HCT116 (cell line): ENCODE results near the gene SEC14L1. TPM values are rescaled to one million over a fixed set of nuclear protein-coding genes. Genes with fewer than 3 reads are reported as not detected.

Source experiments
- ATAC-seq: fragments of 200-7000 bp; cut with Tn5 transposase; 2 replicates; pipeline ENCODE4 v1.9.1; 2020; ENCODE audit warnings: mild to moderate bottlenecking, moderate library complexity
- BruUV-seq: library from RNA; stranded (reverse); fragments of 400-500 nt; replicated peaks from 2 replicates; lab custom pipeline; 2021; lab: Mats Ljungman, UMichigan
- CTCF ChIA-PET: fragments of 300-600 bp; sonication (Branson Sonifier 250); formaldehyde crosslinking; loops from one replicate; lab custom pipeline; 2021; ENCODE audit warnings: antibody characterized with exemption; lab: Charles Lee
- POLR2A ChIA-PET: fragments of 300-600, 350-600 bp; sonication (Branson Sonifier 250); formaldehyde crosslinking; loops from one replicate; lab custom pipeline; 2021; ENCODE audit warnings: antibody characterized with exemption; lab: Charles Lee
- RAD21 ChIA-PET, 2 experiments: fragments of 300-600 bp; sonication (Branson Sonifier 250); formaldehyde crosslinking; loops; one replicate each; lab custom pipeline; 2023; ENCODE audit warnings: low total read pairs in 2 of 2; ENCODE audit not compliant: uncharacterized antibody in 2 of 2, unreplicated experiment in 2 of 2, low non-redundant PET in 1 of 2; lab: Charles Lee
- DNase-seq: peaks from one replicate; pipeline ENCODE4 v3.0.0-alpha.2; 2010; ENCODE audit warnings: low read depth, low spot score
- H2AFZ ChIP-seq: fragments of 200-600 bp; shearing (Covaris generic), sonication (generic); 2 replicates; pipeline ENCODE4 v1.6.1; 2017; ENCODE audit warnings: low read depth, mixed run types, mixed read lengths, antibody characterized with exemption, low read length; ENCODE audit not compliant: poor library complexity, severe bottlenecking
- H3K27ac ChIP-seq: 2 replicates; pipeline ENCODE4 v1.5.1; 2012; ENCODE audit warnings: low read depth, low read length
- H3K27me3 ChIP-seq: fragments of 200-600 bp; sonication (generic); 2 replicates; pipeline ENCODE4 v1.6.1; 2016; ENCODE audit warnings: mixed run types, low read length, mixed read lengths; ENCODE audit not compliant: insufficient read depth
- H3K36me3 ChIP-seq, 2 experiments: fragments of 200-500 bp in 1 of 2; fragments of 200-600 bp in 1 of 2; sonication (Bioruptor generic) in 1 of 2; sonication (generic) in 1 of 2; 2 replicates each; pipeline versions ENCODE4 v1.5.1 to v1.6.1; 2014 to 2016; ENCODE audit warnings: low read length in 2 of 2, inconsistent platforms in 1 of 2, mixed read lengths in 1 of 2, mixed run types in 1 of 2; ENCODE audit not compliant: insufficient read depth in 2 of 2, control insufficient read depth in 1 of 2
- H3K4me1 ChIP-seq, 2 experiments: fragments of 200-600 bp in 1 of 2; sonication (generic) in 1 of 2; 2 replicates each; pipeline versions ENCODE4 v1.5.1 to v1.6.1; 2012 to 2017; ENCODE audit warnings: low read length in 2 of 2, inconsistent platforms in 1 of 2, mild to moderate bottlenecking in 1 of 2, mixed read lengths in 1 of 2, mixed run types in 1 of 2, moderate library complexity in 1 of 2; ENCODE audit not compliant: insufficient read depth in 2 of 2, control insufficient read depth in 1 of 2
- H3K4me2 ChIP-seq: fragments of 200-600 bp; sonication (generic); 2 replicates; pipeline ENCODE4 v1.6.1; 2017; ENCODE audit warnings: mixed run types, low read length, mixed read lengths
- H3K4me3 ChIP-seq, 2 experiments: fragments of 200-600 bp in 1 of 2; sonication (generic) in 1 of 2; replicated peaks in 1 of 2; 2 replicates each; pipeline ENCODE4 v1.5.1; 2011 to 2016; ENCODE audit warnings: low read length in 2 of 2, control low read depth in 1 of 2, low read depth in 1 of 2, mild to moderate bottlenecking in 1 of 2, mixed read lengths in 1 of 2, mixed run types in 1 of 2
- H3K79me2 ChIP-seq: fragments of 200-600 bp; sonication (generic); 2 replicates; pipeline ENCODE4 v1.6.1; 2017; ENCODE audit warnings: mild to moderate bottlenecking, mixed run types, low read length, moderate library complexity, mixed read lengths; ENCODE audit not compliant: insufficient read depth
- H3K9ac ChIP-seq: fragments of 200-600 bp; sonication (generic); 2 replicates; pipeline ENCODE4 v1.6.1; 2016; ENCODE audit warnings: low read length, mixed read lengths
- H3K9me2 ChIP-seq: fragments of 200-600 bp; sonication (generic), shearing (Covaris generic); 2 replicates; pipeline ENCODE4 v1.6.1; 2017; ENCODE audit warnings: mixed run types, mild to moderate bottlenecking, moderate library complexity; ENCODE audit not compliant: insufficient read depth
- H3K9me3 ChIP-seq, 2 experiments: fragments of 200-500 bp in 1 of 2; fragments of 200-600 bp in 1 of 2; sonication (Bioruptor generic) in 1 of 2; sonication (generic) in 1 of 2; 2 replicates each; pipeline ENCODE4 v1.6.1; 2014 to 2017; ENCODE audit warnings: low read length in 2 of 2, mixed read lengths in 2 of 2, inconsistent platforms in 1 of 2, low read depth in 1 of 2, mild to moderate bottlenecking in 1 of 2, mixed run types in 1 of 2, moderate library complexity in 1 of 2; ENCODE audit not compliant: control insufficient read depth in 1 of 2, insufficient read depth in 1 of 2
- H4K20me1 ChIP-seq: fragments of 200-600 bp; sonication (generic), shearing (Covaris generic); 2 replicates; pipeline ENCODE4 v1.6.1; 2017; ENCODE audit warnings: mixed run types, mild to moderate bottlenecking, moderate library complexity; ENCODE audit not compliant: insufficient read depth
- CEBPB ChIP-seq: IDR thresholded peaks from 2 replicates; pipeline ENCODE4 v1.6.1; 2012; ENCODE audit warnings: low read depth
- EGR1 ChIP-seq: IDR thresholded peaks from 2 replicates; pipeline ENCODE4 v1.6.1; 2012; ENCODE audit warnings: low read depth
- ELF1 ChIP-seq: IDR thresholded peaks from 2 replicates; pipeline ENCODE4 v1.6.1; 2012; ENCODE audit warnings: low read depth, borderline replicate concordance
- EZH2 ChIP-seq: fragments of 200-600 bp; sonication (generic); IDR thresholded peaks from 2 replicates; pipeline ENCODE4 v1.6.1; 2017; ENCODE audit warnings: antibody characterized with exemption, mixed run types
- EZH2phosphoT487 ChIP-seq: fragments of 200-600 bp; IDR thresholded peaks from 2 replicates; pipeline ENCODE4 v1.6.1; 2018; ENCODE audit warnings: antibody characterized with exemption, borderline replicate concordance
- FOSL1 ChIP-seq: IDR thresholded peaks from 2 replicates; pipeline ENCODE4 v1.6.1; 2012; ENCODE audit warnings: low read depth
- JUND ChIP-seq: IDR thresholded peaks from 2 replicates; pipeline ENCODE4 v1.6.1; 2012
- POLR2A ChIP-seq: IDR thresholded peaks from 2 replicates; pipeline ENCODE4 v1.7.0; 2011; ENCODE audit warnings: borderline replicate concordance; ENCODE audit not compliant: insufficient read depth, insufficient read length; ENCODE audit errors: extremely low read depth
- POLR2AphosphoS5 ChIP-seq: IDR thresholded peaks from 2 replicates; pipeline ENCODE4 v1.6.1; 2011; ENCODE audit warnings: mild to moderate bottlenecking, low read depth, low read length, moderate library complexity
- SIN3A ChIP-seq: IDR thresholded peaks from 2 replicates; pipeline ENCODE4 v1.6.1; 2012; ENCODE audit warnings: low read depth
- SRF ChIP-seq: IDR thresholded peaks from 2 replicates; pipeline ENCODE4 v1.6.1; 2012; ENCODE audit warnings: low read depth
- intact Hi-C: fragments of 100-400 bp; cut with micrococcal nuclease; formaldehyde crosslinking; loops from 2 replicates; pipeline ENCODE4 v1.10.0; 2022
- total RNA-seq: library from RNA; stranded (reverse); gene quantifications from one replicate; pipeline ENCODE4 v1.2.1, GENCODE V29; 2021; ENCODE audit not compliant: unreplicated experiment
- TF ChIP-seq, protein P1 (sequence below): IDR thresholded peaks from 2 replicates; pipeline ENCODE4 v1.6.1; 2012; ENCODE audit warnings: low read depth
- TF ChIP-seq, protein P2 (sequence below): IDR thresholded peaks from 2 replicates; pipeline ENCODE4 v1.6.1; 2012
- TF ChIP-seq, protein P3 (sequence below), 3 experiments: fragments of 200-600 bp in 1 of 3; sonication (generic) in 1 of 3; IDR thresholded peaks in 2 of 3; conservative IDR thresholded peaks in 1 of 3; 2 replicates each; pipeline ENCODE4 v1.5.1; 2012 to 2017; ENCODE audit warnings: low read depth in 2 of 3, low read length in 2 of 3, antibody characterized with exemption in 1 of 3, borderline replicate concordance in 1 of 3, control low read depth in 1 of 3, mild to moderate bottlenecking in 1 of 3, mixed read lengths in 1 of 3, mixed run types in 1 of 3, moderate library complexity in 1 of 3; ENCODE audit not compliant: insufficient read depth in 1 of 3
- TF ChIP-seq, protein P4 (sequence below): IDR thresholded peaks from 2 replicates; pipeline ENCODE4 v1.6.1; 2011; ENCODE audit warnings: mild to moderate bottlenecking, low read length, moderate library complexity; ENCODE audit not compliant: insufficient replicate concordance; ENCODE audit errors: extremely low read depth
- TF ChIP-seq, protein P5 (sequence below): IDR thresholded peaks from 2 replicates; pipeline ENCODE4 v1.6.1; 2012

The SEC14L1 gene
- total RNA-seq, 1 experiment from 2014 or later = 59.7 TPM

DNA sequence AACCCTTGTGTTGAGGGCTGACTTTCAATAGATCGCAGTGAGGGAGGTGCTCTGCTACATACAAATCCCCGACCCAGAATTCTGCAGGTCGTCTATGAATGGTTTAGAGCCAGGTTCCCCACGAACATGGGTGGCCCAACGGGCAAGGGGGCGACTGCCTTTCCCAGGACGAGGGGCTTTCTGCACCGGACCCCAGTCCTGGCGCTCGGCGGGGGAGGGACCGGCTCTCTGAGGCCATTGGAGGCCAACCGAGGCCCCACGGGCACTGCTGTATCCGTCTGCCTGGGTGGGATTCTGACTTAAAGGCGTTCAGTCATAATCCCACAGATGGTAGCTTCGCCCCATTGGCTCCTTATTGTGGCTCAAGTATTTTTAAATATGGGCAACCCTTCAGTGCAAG lies 21.2 kb downstream of the SEC14L1 start:
- Histone ChIP-seq H3K79me2 (peaks cover 23% of the 10 kb centered on the region), H3K27me3 (no peaks in the 10 kb centered on the region), H2AFZ (no peak overlapping the region), H3K36me3 (no peaks in the 10 kb centered on the region; a peak in 1 of 4 replicates), H3K27ac (no peak overlapping the region), H3K9me2 (no peaks in the 10 kb centered on the region), H3K4me1 (no peaks in the 10 kb centered on the region), H4K20me1 (no peaks in the 10 kb centered on the region), H3K4me2 (no peak overlapping the region), H3K9me3 (peaks cover 6 to 11% of the 10 kb centered on the region in 2 experiments; a peak in 2 of 4 replicates), H3K4me3 (no peak overlapping the region), H3K9ac (no peak overlapping the region)
- intact Hi-C loops = no loop called here
- no peak for TF ChIP-seq POLR2A
- TF ChIP-seq, protein P1, sequence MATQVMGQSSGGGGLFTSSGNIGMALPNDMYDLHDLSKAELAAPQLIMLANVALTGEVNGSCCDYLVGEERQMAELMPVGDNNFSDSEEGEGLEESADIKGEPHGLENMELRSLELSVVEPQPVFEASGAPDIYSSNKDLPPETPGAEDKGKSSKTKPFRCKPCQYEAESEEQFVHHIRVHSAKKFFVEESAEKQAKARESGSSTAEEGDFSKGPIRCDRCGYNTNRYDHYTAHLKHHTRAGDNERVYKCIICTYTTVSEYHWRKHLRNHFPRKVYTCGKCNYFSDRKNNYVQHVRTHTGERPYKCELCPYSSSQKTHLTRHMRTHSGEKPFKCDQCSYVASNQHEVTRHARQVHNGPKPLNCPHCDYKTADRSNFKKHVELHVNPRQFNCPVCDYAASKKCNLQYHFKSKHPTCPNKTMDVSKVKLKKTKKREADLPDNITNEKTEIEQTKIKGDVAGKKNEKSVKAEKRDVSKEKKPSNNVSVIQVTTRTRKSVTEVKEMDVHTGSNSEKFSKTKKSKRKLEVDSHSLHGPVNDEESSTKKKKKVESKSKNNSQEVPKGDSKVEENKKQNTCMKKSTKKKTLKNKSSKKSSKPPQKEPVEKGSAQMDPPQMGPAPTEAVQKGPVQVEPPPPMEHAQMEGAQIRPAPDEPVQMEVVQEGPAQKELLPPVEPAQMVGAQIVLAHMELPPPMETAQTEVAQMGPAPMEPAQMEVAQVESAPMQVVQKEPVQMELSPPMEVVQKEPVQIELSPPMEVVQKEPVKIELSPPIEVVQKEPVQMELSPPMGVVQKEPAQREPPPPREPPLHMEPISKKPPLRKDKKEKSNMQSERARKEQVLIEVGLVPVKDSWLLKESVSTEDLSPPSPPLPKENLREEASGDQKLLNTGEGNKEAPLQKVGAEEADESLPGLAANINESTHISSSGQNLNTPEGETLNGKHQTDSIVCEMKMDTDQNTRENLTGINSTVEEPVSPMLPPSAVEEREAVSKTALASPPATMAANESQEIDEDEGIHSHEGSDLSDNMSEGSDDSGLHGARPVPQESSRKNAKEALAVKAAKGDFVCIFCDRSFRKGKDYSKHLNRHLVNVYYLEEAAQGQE = no peak
- TF ChIP-seq JUND = no peak
- no peak for TF ChIP-seq ELF1
- TF ChIP-seq, protein P2, sequence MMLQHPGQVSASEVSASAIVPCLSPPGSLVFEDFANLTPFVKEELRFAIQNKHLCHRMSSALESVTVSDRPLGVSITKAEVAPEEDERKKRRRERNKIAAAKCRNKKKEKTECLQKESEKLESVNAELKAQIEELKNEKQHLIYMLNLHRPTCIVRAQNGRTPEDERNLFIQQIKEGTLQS = no peak
- no peak for TF ChIP-seq SIN3A
- no peak for TF ChIP-seq CEBPB
- no peak for TF ChIP-seq EZH2phosphoT487
- TF ChIP-seq POLR2AphosphoS5 = no peak
- no peak for TF ChIP-seq EZH2
- TF ChIP-seq, protein P3, sequence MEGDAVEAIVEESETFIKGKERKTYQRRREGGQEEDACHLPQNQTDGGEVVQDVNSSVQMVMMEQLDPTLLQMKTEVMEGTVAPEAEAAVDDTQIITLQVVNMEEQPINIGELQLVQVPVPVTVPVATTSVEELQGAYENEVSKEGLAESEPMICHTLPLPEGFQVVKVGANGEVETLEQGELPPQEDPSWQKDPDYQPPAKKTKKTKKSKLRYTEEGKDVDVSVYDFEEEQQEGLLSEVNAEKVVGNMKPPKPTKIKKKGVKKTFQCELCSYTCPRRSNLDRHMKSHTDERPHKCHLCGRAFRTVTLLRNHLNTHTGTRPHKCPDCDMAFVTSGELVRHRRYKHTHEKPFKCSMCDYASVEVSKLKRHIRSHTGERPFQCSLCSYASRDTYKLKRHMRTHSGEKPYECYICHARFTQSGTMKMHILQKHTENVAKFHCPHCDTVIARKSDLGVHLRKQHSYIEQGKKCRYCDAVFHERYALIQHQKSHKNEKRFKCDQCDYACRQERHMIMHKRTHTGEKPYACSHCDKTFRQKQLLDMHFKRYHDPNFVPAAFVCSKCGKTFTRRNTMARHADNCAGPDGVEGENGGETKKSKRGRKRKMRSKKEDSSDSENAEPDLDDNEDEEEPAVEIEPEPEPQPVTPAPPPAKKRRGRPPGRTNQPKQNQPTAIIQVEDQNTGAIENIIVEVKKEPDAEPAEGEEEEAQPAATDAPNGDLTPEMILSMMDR (IDR thresholded peaks at IDR 0.05 in 2 of 3, conservative IDR thresholded peaks at IDR 0.05 in 1 of 3; ENCODE audit: borderline replicate concordance in 1 of 3, insufficient read depth in 1 of 3, low read depth in 2 of 3, low read length in 2 of 3) = no peak
- TF ChIP-seq EGR1 = no peak
- no peak for TF ChIP-seq SRF
- TF ChIP-seq, protein P4, sequence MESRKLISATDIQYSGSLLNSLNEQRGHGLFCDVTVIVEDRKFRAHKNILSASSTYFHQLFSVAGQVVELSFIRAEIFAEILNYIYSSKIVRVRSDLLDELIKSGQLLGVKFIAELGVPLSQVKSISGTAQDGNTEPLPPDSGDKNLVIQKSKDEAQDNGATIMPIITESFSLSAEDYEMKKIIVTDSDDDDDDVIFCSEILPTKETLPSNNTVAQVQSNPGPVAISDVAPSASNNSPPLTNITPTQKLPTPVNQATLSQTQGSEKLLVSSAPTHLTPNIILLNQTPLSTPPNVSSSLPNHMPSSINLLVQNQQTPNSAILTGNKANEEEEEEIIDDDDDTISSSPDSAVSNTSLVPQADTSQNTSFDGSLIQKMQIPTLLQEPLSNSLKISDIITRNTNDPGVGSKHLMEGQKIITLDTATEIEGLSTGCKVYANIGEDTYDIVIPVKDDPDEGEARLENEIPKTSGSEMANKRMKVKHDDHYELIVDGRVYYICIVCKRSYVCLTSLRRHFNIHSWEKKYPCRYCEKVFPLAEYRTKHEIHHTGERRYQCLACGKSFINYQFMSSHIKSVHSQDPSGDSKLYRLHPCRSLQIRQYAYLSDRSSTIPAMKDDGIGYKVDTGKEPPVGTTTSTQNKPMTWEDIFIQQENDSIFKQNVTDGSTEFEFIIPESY = no peak
- no peak for TF ChIP-seq FOSL1
- TF ChIP-seq, protein P5, sequence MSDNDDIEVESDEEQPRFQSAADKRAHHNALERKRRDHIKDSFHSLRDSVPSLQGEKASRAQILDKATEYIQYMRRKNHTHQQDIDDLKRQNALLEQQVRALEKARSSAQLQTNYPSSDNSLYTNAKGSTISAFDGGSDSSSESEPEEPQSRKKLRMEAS = no peak
- ChIA-PET RAD21 (no interaction called here), POLR2A (no interaction called here), CTCF (no interaction called here)
- DNase-seq = no peak
- no TSS peak for BruUV-seq
- ATAC-seq = no peak
